Astrocyte (in vitro differentiated cells and primary cell): Measurements from ENCODE around the gene UBA52. TPM values are rescaled to one million over a fixed set of nuclear protein-coding genes. Genes with fewer than 3 reads are reported as not detected.
"Not testable (repeated sequence)": the region's sequence is repeated elsewhere in the genome, so short reads cannot be mapped to it uniquely, and the experiment has no call there.

Experiments
- DNase-seq: peaks from one replicate; pipeline ENCODE4 v3.0.0-alpha.2; 2010; ENCODE audit warnings: low read depth
- FAIRE-seq: peaks from 2 replicates; lab custom pipeline; 2011; peaks lifted over from hg19 to GRCh38; lab: Jason Lieb, UNC
- H2AFZ ChIP-seq: 2 replicates; pipeline ENCODE4 v1.6.0; 2012; ENCODE audit warnings: low read depth, low read length, inconsistent platforms
- H3K27ac ChIP-seq: 2 replicates; pipeline ENCODE4 v1.5.1; 2011; ENCODE audit warnings: low read depth, low read length, inconsistent platforms
- H3K27me3 ChIP-seq: 2 replicates; pipeline ENCODE4 v1.6.0; 2011; ENCODE audit warnings: low read length, inconsistent platforms; ENCODE audit not compliant: insufficient read depth
- H3K36me3 ChIP-seq: 2 replicates; pipeline ENCODE4 v1.5.1; 2011; ENCODE audit warnings: low read length, inconsistent platforms; ENCODE audit not compliant: insufficient read depth
- H3K4me1 ChIP-seq: 2 replicates; pipeline ENCODE4 v1.5.1; 2011; ENCODE audit warnings: low read length, inconsistent platforms; ENCODE audit not compliant: insufficient read depth
- H3K4me2 ChIP-seq: 2 replicates; pipeline ENCODE4 v1.6.0; 2012; ENCODE audit warnings: low read length, inconsistent platforms
- H3K4me3 ChIP-seq: 2 replicates; pipeline ENCODE4 v1.5.1; 2011; ENCODE audit warnings: low read depth, mild to moderate bottlenecking, low read length, inconsistent platforms; ENCODE audit not compliant: insufficient read depth
- H3K79me2 ChIP-seq: 2 replicates; pipeline ENCODE4 v1.6.0; 2012; ENCODE audit warnings: mild to moderate bottlenecking, low read length, inconsistent platforms; ENCODE audit not compliant: insufficient read depth
- H3K9ac ChIP-seq: 2 replicates; pipeline ENCODE4 v1.6.0; 2012; ENCODE audit warnings: mild to moderate bottlenecking, low read length, inconsistent platforms
- H3K9me3 ChIP-seq: 2 replicates; pipeline ENCODE4 v1.5.1; 2012; ENCODE audit warnings: low read depth, mild to moderate bottlenecking, low read length, inconsistent platforms; ENCODE audit not compliant: insufficient read depth
- H4K20me1 ChIP-seq: 2 replicates; pipeline ENCODE4 v1.6.0; 2012; ENCODE audit warnings: low read length, inconsistent platforms; ENCODE audit not compliant: insufficient read depth
- H3K27ac Mint-ChIP-seq: one replicate; pipeline ENCODE4 v1.8.0; 2021; ENCODE audit warnings: mild to moderate bottlenecking, mixed read lengths; ENCODE audit not compliant: unreplicated experiment
- H3K27me3 Mint-ChIP-seq: one replicate; pipeline ENCODE4 v1.8.0; 2021; ENCODE audit warnings: low read depth, mixed read lengths; ENCODE audit not compliant: unreplicated experiment
- H3K36me3 Mint-ChIP-seq: one replicate; pipeline ENCODE4 v1.8.0; 2021; ENCODE audit warnings: low read depth, mixed read lengths; ENCODE audit not compliant: unreplicated experiment
- H3K4me1 Mint-ChIP-seq: one replicate; pipeline ENCODE4 v1.8.0; 2021; ENCODE audit warnings: low read depth, mixed read lengths; ENCODE audit not compliant: unreplicated experiment
- H3K4me3 Mint-ChIP-seq: one replicate; pipeline ENCODE4 v1.8.0; 2021; ENCODE audit warnings: mild to moderate bottlenecking, moderate library complexity, mixed read lengths; ENCODE audit not compliant: unreplicated experiment
- H3K9me3 Mint-ChIP-seq: one replicate; pipeline ENCODE4 v1.8.0; 2021; ENCODE audit warnings: mild to moderate bottlenecking, mixed read lengths; ENCODE audit not compliant: unreplicated experiment
- CTCF ChIP-seq: IDR thresholded peaks from 2 replicates; pipeline ENCODE4 v1.5.1; 2011; ENCODE audit warnings: low read depth, mild to moderate bottlenecking, inconsistent platforms, low read length, moderate library complexity; ENCODE audit not compliant: insufficient read depth
- EZH2 ChIP-seq: IDR thresholded peaks from 2 replicates; pipeline ENCODE4 v1.6.1; 2012; ENCODE audit warnings: mild to moderate bottlenecking, low read length, inconsistent platforms; ENCODE audit not compliant: insufficient read depth
- total RNA-seq: library from RNA; stranded (reverse); gene quantifications from 2 replicates; pipeline ENCODE4 v1.2.1, GENCODE V29; 2021

UBA52 gene
- total RNA-seq, 1 donor from 2014 or later = 1,287 TPM

- Histone ChIP-seq H3K36me3 (peaks cover 9% of the 10 kb centered on the region), H3K4me3 (no peak overlapping the region), H3K27me3 (no peaks in the 10 kb centered on the region), H3K9ac (no peak overlapping the region), H3K4me2 (no peak overlapping the region), H3K79me2 (peaks cover 16% of the 10 kb centered on the region), H3K4me1 (peaks cover 14% of the 10 kb centered on the region), H3K9me3 (no peaks in the 10 kb centered on the region), H3K27ac (no peak overlapping the region), H4K20me1 (peaks cover 9% of the 10 kb centered on the region), H2AFZ (no peak overlapping the region)
- no peaks in the 10 kb centered on the region for H3K27me3 Mint-ChIP-seq
- no peak overlapping the region for H3K27ac Mint-ChIP-seq
- H3K4me1 Mint-ChIP-seq = no peaks in the 10 kb centered on the region
- FAIRE-seq = no peak
- DNase-seq = no peak
- peaks cover 18% of the 10 kb centered on the region for H3K36me3 Mint-ChIP-seq
- H3K9me3 Mint-ChIP-seq = no peaks in the 10 kb centered on the region
- TF ChIP-seq EZH2 (no peak), CTCF (no peak)
- no peak overlapping the region for H3K4me3 Mint-ChIP-seq
These were observed 32.3 kb upstream of the UBA52 start for GRCh38 chr19:18539372-18539771.

DNA sequence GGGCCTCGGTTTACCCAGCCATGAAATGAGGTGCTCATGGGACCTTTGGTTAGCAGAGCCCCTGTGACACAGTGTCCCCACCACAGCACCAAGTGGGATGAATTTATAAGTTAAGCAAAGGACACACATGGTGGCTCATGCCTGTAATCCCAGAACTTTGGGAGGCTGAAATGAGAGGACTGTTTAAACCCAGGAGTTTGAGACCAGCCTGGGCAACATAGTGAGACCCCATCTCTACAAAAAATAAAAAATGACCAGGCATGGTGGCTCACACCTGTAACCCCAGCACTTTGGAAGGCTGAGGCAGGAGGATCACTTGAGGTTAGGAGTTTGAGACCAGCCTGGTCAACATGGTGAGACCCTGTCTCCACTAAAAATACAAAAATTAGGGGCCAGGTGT is 31.5 kb upstream of the UBA52 start:
- Histone ChIP-seq H3K79me2 (peaks cover 16% of the 10 kb centered on the region), H3K9ac (peak overlapping the region; percentile 6), H3K4me1 (peaks cover 14% of the 10 kb centered on the region)
- H3K27ac Mint-ChIP-seq, DNase-seq, H3K4me1 Mint-ChIP-seq, H2AFZ ChIP-seq, H4K20me1 ChIP-seq, H3K4me2 ChIP-seq, H3K36me3 ChIP-seq, H3K4me3 Mint-ChIP-seq, H3K4me3 ChIP-seq, FAIRE-seq, H3K27me3 ChIP-seq, H3K9me3 ChIP-seq, H3K27me3 Mint-ChIP-seq, H3K9me3 Mint-ChIP-seq, H3K27ac ChIP-seq: not testable (repeated sequence)
- peaks cover 16% of the 10 kb centered on the region for H3K36me3 Mint-ChIP-seq

- Mint-ChIP-seq H3K4me3 (peak overlapping the region; percentile 42), H3K9me3 (no peaks in the 10 kb centered on the region), H3K4me1 (no peaks in the 10 kb centered on the region), H3K27ac (no peak overlapping the region), H3K27me3 (no peaks in the 10 kb centered on the region), H3K36me3 (peaks cover 8% of the 10 kb centered on the region)
- no peaks in the 10 kb centered on the region for H3K9me3 ChIP-seq
- no peak overlapping the region for H3K27ac ChIP-seq
- H3K79me2 ChIP-seq = peaks cover 16% of the 10 kb centered on the region
- H3K9ac ChIP-seq = peak overlapping the region; percentile 77
- H3K4me1 ChIP-seq = peaks cover 14% of the 10 kb centered on the region
- H3K36me3 ChIP-seq = peaks cover 9% of the 10 kb centered on the region
- no peak overlapping the region for H3K4me3 ChIP-seq
- FAIRE-seq = no peak
- no peaks in the 10 kb centered on the region for H3K27me3 ChIP-seq
- H3K4me2 ChIP-seq = no peak overlapping the region
- TF ChIP-seq EZH2 (no peak), CTCF (no peak)
- H2AFZ ChIP-seq = no peak overlapping the region
- no peak for DNase-seq
- peaks cover 9% of the 10 kb centered on the region for H4K20me1 ChIP-seq
These were observed 30.2 kb upstream of the UBA52 start for GRCh38 chr19:18541258-18541991.
